GM23338 (cell line): Measurements from ENCODE around the gene PDLIM5.

Experiments used
- CREB1 ChIP-seq: fragments of 250-450 bp; sonication (Bioruptor Pico); IDR thresholded peaks from 2 replicates; pipeline ENCODE4 v1.5.0; 2020; ENCODE audit warnings: low read depth, mild to moderate bottlenecking, moderate library complexity
- CTCF ChIP-seq, 2 experiments: fragments of 200-600 bp in 1 of 2; sonication (generic) in 1 of 2; conservative IDR thresholded peaks; 2 replicates each; pipeline versions ENCODE4 v1.5.1 to v1.6.1; 2016 to 2017; ENCODE audit warnings: antibody characterized with exemption in 2 of 2, low read depth in 2 of 2, mild to moderate bottlenecking in 2 of 2, moderate library complexity in 1 of 2
- ETS1 ChIP-seq: IDR thresholded peaks from 2 replicates; pipeline ENCODE4 v1.6.1; 2016; ENCODE audit warnings: antibody characterized with exemption
- EZH2 ChIP-seq: fragments of 200-600 bp; sonication (generic); IDR thresholded peaks from one replicate; pipeline ENCODE4 v1.8.0; 2017; ENCODE audit warnings: antibody characterized with exemption, mild to moderate bottlenecking, low read depth; ENCODE audit not compliant: unreplicated experiment
- EZH2phosphoT487 ChIP-seq: fragments of 200-600 bp; sonication (generic); IDR thresholded peaks from one replicate; pipeline ENCODE4 v1.8.1; 2018; ENCODE audit warnings: antibody characterized with exemption; ENCODE audit not compliant: unreplicated experiment
- JUNB ChIP-seq: IDR thresholded peaks from one replicate; pipeline ENCODE4 v1.6.1; 2016; ENCODE audit warnings: antibody characterized with exemption; ENCODE audit not compliant: unreplicated experiment
- NANOG ChIP-seq: IDR thresholded peaks from 2 replicates; pipeline ENCODE4 v1.6.1; 2016; ENCODE audit warnings: antibody characterized with exemption, borderline replicate concordance
- POLR2AphosphoS5 ChIP-seq: IDR thresholded peaks from 2 replicates; pipeline ENCODE4 v1.6.1; 2016; ENCODE audit warnings: antibody characterized with exemption, low read depth
- REST ChIP-seq: IDR thresholded peaks from one replicate; pipeline ENCODE4 v1.6.1; 2018; ENCODE audit warnings: antibody characterized with exemption; ENCODE audit not compliant: unreplicated experiment
- STAT1 ChIP-seq: IDR thresholded peaks from one replicate; pipeline ENCODE4 v1.6.1; 2016; ENCODE audit warnings: antibody characterized with exemption; ENCODE audit not compliant: unreplicated experiment
- ZNF114 ChIP-seq: fragments of 250-450 bp; sonication (Bioruptor Pico); IDR thresholded peaks from 2 replicates; pipeline ENCODE4 v1.5.0; 2020; ENCODE audit warnings: mild to moderate bottlenecking, moderate library complexity
- ZNF331 ChIP-seq: fragments of 250-450 bp; sonication (Bioruptor Pico); IDR thresholded peaks from 2 replicates; pipeline ENCODE4 v1.5.0; 2020; ENCODE audit warnings: low read depth, mild to moderate bottlenecking, moderate library complexity
- ZNF462 ChIP-seq: fragments of 250-450 bp; sonication (Bioruptor Pico); IDR thresholded peaks from 2 replicates; pipeline ENCODE4 v1.5.0; 2020; ENCODE audit warnings: mild to moderate bottlenecking, moderate library complexity

- TF ChIP-seq CTCF (conservative IDR thresholded peaks at IDR 0.05; ENCODE audit: low read depth in 2 of 2) (no peak), ZNF462 (CRISPR knock-in tag) (no peak), STAT1 (no peak), JUNB (no peak), POLR2AphosphoS5 (no peak), REST (no peak), CREB1 (CRISPR knock-in tag) (no peak), EZH2 (no peak), EZH2phosphoT487 (no peak), NANOG (no peak), ETS1 (no peak), ZNF331 (CRISPR knock-in tag) (no peak), ZNF114 (CRISPR knock-in tag) (no peak)
Measured at GRCh38 chr4:94455081-94455480, 3.3 kb downstream of the PDLIM5 start.
